GM18519 (cell line): ENCODE data around the gene MYH1.

ENCODE experiments used
- ATAC-seq: cut with Tn5 transposase; IDR thresholded peaks from one replicate; pipeline ENCODE4 v1.9.1; 2021; ENCODE audit warnings: mild to moderate bottlenecking, moderate library complexity; ENCODE audit not compliant: unreplicated experiment, low FRiP score

The MYH1 gene

DNA sequence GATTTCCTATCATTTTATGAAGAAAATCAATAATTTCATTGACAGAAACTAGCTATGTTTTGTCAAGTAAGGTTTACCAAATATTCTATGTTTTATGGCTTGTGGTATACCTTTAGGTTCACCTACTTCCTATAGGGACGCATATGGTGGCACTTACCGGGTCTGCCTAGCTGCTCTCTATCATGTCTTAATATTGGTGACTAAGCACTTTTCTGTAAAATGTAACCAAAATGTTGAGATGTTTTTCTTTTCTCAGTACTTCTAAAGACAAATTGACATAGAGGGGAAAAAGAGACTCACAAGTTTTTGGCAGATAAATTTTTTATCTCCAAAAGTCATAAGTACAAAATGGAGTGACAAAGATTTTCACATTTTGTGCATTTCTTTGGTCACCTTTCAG, 26.3 kb downstream of the MYH1 start:
- no peak for ATAC-seq

DNA sequence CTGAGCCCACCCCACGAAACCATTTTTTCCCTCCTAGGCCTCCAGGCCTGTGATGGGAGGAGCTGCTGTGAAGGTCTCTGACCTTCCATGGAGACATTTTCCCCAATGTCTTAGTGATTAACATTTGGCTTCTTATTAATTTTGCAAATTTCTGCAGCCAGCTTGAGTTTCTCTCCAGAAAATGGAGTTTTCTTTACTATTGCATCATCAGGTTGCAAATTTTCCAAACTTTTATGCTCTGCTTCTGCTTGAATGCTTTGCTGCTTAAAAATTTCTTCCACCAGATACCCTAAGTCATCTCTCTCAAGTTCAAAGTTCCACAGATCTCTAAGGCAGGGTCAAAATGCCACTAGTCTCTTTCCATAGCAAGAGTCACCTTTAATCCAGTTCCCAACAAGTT, 36.1 kb downstream of the MYH1 start:
- ATAC-seq: no peak

DNA sequence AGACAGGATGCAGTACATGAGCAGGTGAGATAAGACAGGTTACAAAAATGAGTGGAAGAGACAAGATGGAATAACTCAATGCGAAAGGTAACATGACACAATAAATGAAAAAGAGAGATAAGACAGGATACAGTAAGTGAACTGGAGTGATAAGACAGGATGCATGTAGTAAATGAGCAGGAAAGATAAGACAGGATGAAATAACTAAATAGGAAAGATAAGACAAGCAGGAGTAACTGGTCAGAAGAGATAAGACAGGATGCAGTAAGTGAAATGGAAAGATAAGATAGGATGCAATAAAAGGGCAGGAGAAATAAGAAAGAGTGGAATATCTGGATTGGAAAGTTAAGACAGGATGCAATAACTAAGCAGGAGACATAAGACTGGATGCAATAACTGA, 40.6 kb downstream of the MYH1 start:
- no peak for ATAC-seq

DNA sequence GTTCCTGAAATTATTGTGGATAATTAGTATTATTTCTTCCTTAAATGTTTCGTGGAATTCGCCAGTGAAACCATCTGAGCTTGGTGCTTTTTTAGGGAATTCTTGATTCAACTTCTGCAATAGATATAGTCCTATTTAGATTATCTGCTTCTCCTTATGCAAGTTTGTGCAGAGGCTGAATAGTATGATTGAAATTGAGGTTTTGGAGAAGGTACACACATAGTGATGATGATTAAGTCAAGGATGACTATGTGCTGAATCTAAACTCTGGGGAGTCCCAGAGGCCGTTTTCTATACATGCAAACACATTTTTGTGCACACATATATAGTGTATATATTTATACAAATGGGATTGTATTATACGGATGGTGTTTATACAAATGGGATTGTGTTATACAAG, 43.8 kb downstream of the MYH1 start:
- no peak for ATAC-seq

DNA sequence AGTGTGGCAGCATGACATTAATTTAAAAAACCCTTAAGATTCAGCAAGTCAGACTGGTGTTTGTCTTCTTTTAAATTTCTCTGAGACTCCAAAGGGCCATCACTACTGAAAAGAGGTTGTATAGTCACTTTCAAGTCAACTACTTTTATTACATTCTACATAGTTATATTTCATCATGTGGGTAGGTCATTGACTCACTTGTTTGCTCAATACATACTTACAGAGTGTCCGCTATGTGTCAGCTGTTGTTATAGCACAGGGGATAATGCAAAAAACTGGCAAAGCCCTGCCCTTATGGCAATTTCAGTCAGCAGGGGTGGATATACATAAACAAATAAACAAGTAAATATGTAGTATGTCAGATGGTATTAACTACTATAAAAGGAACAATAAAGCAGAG, 46.5 kb downstream of the MYH1 start:
- no peak for ATAC-seq

DNA sequence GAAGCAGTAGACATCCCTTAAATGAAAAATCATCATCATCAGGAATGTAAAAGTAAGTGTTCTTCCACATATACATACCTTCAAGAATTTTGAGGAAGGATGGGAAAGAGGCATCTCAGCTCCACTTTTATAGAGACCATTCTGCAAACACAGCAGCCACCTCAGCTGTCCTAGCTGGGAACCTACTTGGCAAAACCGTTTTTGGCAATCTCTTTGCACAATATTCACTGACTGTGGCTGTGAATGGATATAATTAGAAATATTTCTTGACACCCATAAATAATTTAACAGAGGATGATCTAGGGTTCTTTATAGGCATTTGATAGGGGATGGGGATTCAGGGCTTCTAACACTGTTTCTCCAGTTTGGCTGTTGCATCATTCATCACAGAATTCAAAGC, 48.9 kb downstream of the MYH1 start, which contains the start of gene MYH4:
MYH4 (minus strand) TSS at position 101 of the 400 bp plus-strand sequence. CDS start 2,814 bp downstream, outside the sequence.
- ATAC-seq: no peak

DNA sequence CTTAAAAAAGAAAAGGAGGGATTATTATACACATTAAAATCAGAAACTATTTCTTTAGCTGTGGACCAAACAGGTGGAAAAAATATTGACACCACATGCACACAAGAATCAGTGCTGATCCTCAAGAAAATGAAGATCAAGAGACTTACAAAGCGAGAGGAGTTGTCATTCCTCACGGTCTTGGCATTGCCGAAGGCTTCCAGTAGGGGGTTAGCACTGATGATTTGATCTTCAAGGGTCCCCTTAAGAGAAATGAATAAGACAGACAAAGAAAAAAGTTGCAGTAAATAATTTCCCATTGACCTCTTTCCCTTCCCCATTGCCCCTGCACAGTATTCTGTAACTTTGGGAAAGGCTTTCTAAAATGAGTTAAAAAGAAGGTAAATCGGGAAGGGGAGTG, 54.9 kb downstream of the MYH1 start:
- ATAC-seq: no peak

DNA sequence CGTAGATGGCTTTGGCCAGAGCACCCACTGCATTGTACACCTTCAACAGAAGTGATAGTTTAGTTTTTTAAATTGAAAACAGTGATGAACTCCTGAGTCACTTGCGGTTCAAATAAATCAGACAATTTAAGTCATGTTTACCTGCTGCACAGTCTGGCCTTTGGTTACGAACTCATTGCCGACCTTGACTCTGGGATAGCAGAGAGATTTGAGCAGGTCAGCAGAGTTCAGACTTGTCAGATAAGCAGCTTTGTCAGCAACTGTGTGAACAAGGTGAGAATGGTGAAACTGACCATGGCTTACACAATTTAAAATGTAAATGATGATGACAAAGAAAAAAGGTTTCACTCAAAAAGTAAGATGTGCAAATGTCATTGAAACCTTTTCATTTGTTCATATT, 58.3 kb downstream of the MYH1 start:
- ATAC-seq: no peak

DNA sequence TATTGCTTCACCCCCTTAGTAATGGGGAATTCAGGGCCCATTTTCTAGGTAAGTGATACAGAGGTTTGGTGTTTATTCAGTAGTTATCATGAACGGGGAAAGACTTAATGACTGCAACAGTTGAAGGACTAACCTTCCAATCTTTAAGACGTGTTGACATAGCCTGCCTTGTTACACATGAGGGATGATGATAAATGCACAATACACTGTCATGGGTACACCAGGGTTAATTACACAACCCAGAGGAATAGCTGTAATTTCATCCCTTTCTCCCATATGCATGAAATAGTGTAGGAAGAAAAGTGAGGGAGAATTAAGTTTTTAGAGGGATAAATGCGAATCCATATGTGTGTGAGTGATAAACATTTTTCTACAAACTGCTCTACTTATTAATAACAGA, 59.6 kb downstream of the MYH1 start:
- ATAC-seq: no peak

DNA sequence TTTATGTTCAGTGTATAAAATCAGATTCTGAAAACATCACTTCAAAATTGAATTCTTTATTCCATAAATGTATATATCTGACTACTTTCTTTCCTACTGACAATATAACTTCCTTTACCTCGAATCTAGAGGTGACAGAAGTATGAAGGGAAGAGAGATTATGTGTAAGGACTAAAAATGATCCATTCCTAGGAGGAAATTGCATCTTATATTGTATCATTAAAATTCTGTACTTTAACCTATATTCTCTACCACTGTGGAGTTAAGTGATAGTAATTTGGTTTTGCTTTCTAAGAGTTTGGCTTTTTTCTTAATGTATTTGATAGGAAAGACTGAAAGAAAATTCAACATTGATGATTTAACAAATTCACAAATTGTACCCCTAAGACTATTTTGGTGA, 60.4 kb downstream of the MYH1 start:
- ATAC-seq: no peak

DNA sequence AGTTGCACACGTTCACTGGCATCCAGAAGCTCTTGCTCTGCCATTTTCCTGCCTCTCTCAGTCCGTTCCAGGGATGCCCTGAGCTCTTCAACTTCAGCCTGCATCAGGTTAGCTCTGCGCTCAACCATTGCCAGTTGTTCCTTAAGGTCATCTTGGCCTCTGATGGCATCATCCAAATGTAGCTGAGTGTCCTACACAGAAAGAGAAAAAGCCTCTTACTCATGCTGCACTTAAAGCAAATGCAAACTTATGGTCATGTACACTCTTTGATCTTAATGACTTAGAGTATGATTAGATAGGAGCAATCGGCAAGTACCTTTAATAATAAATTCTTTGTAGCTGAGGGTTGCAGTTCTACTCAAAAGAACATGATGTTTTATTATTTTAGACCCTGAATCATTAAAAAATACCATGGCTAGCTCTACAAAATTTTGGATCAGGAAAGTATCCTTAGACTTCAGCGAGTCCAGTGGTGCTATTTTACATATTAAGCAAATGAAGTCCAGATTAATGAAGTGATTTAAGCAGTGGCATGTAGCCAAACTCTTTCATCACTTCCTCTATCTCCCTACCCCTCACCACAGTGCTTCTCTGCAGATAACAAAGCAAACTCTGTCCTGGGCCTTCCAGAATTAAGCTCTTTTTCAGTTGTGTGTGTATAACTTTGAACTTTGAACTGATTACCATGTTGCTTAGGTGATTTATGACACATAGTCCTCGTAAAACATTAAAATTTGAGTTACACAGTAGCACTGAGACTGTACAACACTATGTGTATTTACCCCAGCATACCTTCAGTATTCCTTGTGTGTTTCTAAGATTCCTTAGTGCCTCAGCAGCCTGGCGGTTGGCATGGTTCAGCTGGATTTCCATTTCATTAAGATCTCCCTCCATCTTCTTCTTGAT, 71.1 kb downstream of the MYH1 start:
- no peak for ATAC-seq
